ENCODE measurements around the gene SKAP2. TPM values are rescaled to one million over a fixed set of nuclear protein-coding genes. Genes with fewer than 3 reads are reported as not detected.

SKAP2 gene
- total and polyA plus RNA-seq, 2 of the 13 experiments (the other 11 are each of a cell fraction or from before 2014, with no cell fraction given): 3.6 to 12.9 TPM

- TF ChIP-seq U2AF1 (optimal IDR thresholded peaks at IDR 0.05; ENCODE audit: low read depth, low read length): no peak
- intact Hi-C loops (cut with micrococcal nuclease; ENCODE audit: unreplicated experiment): no loop called here
- Histone ChIP-seq H3K4me2 (ENCODE audit: low read depth, low read length) (no peak overlapping the region), H3K36me3 (replicated peaks in 1 of 2; ENCODE audit: control insufficient read depth in 1 of 2, insufficient read depth in 2 of 2, low read length in 2 of 2) (no peaks in the 10 kb centered on the region), H4K20me1 (ENCODE audit: insufficient read depth, low read length) (no peaks in the 10 kb centered on the region), H3K27ac (ENCODE audit: extremely low read length, insufficient read depth, low read length) (no peak overlapping the region), H3K4me1 (ENCODE audit: insufficient read depth, low read length) (no peaks in the 10 kb centered on the region), H3K79me2 (ENCODE audit: insufficient read depth, low read length) (no peaks in the 10 kb centered on the region), H3K9ac (ENCODE audit: insufficient read depth, low read depth, low read length) (no peak overlapping the region), H3K4me3 (replicated peaks in 1 of 3; ENCODE audit: insufficient read depth in 1 of 3, low read depth in 2 of 3, low read length in 3 of 3) (no peak overlapping the region), H3K27me3 (ENCODE audit: control insufficient read depth in 1 of 2, insufficient read depth in 2 of 2, low read length in 2 of 2) (no peaks in the 10 kb centered on the region), H2AFZ (ENCODE audit: low read length) (no peak overlapping the region), H3K9me3 (ENCODE audit: low read length) (no peaks in the 10 kb centered on the region)
- 97% methylated on average over 1 of the region's 1 CpG for WGBS (ENCODE audit: low lambda C conversion rate)
- DNase-seq (ENCODE audit: low spot score) (no peak), FAIRE-seq (no peak), ATAC-seq (no peak)
- POLR2A ChIA-PET: no interaction called here
- in situ Hi-C loops (cut with HindIII; ENCODE audit: extremely low pct_ligation_motif_present, low pct_unique_long_range_greater_than_20kb): no loop called here
- no TSS peak for BruUV-seq (replicated peaks)
- CTCF ChIA-PET (ENCODE audit: low intra/inter-chr PET ratio, low total read pairs): no interaction called here
Observed at GRCh38 chr7:26760501-26760900, 103.9 kb downstream of the SKAP2 start.

- intact Hi-C loops (cut with micrococcal nuclease; ENCODE audit: unreplicated experiment): no loop called here
Observed at GRCh38 chr7:26759108-26759507, 105.3 kb downstream of the SKAP2 start.

More at GRCh38 chr7:26759108-26759507, 105.3 kb downstream of the SKAP2 start:
- Histone ChIP-seq H3K36me3 (replicated peaks in 1 of 2; ENCODE audit: control insufficient read depth in 1 of 2, insufficient read depth in 2 of 2, low read length in 2 of 2) (no peaks in the 10 kb centered on the region), H3K4me1 (ENCODE audit: insufficient read depth, low read length) (no peaks in the 10 kb centered on the region), H3K4me3 (replicated peaks in 1 of 3; ENCODE audit: insufficient read depth in 1 of 3, low read depth in 2 of 3, low read length in 3 of 3) (no peak overlapping the region), H3K79me2 (ENCODE audit: insufficient read depth, low read length) (no peaks in the 10 kb centered on the region), H3K27ac (ENCODE audit: extremely low read length, insufficient read depth, low read length) (no peak overlapping the region), H3K9ac (ENCODE audit: insufficient read depth, low read depth, low read length) (no peak overlapping the region), H3K27me3 (ENCODE audit: control insufficient read depth in 1 of 2, insufficient read depth in 2 of 2, low read length in 2 of 2) (no peaks in the 10 kb centered on the region), H3K9me3 (ENCODE audit: low read length) (no peaks in the 10 kb centered on the region), H2AFZ (ENCODE audit: low read length) (no peak overlapping the region), H4K20me1 (ENCODE audit: insufficient read depth, low read length) (no peaks in the 10 kb centered on the region), H3K4me2 (ENCODE audit: low read depth, low read length) (no peak overlapping the region)
- 100% methylated on average over 2 of the region's 2 CpGs for WGBS (ENCODE audit: low lambda C conversion rate)
- no peak for FAIRE-seq
- no TSS peak for BruUV-seq (replicated peaks)
- POLR2A ChIA-PET: no interaction called here
- TF ChIP-seq ATF7-NPFF (CRISPR knock-in tag; IDR thresholded peaks at IDR 0.05; ENCODE audit: low read depth): no peak
- no peak for TF ChIP-seq ZNF143 (CRISPR knock-in tag; IDR thresholded peaks at IDR 0.05)
- no peak for TF ChIP-seq ZNF781 (CRISPR knock-in tag; IDR thresholded peaks at IDR 0.05; ENCODE audit: borderline replicate concordance, not compliant biosample characterization)
- no peak for TF ChIP-seq HMG20A (CRISPR knock-in tag; IDR thresholded peaks at IDR 0.05; ENCODE audit: borderline replicate concordance)
- no peak for TF ChIP-seq HOXA7 (CRISPR knock-in tag; IDR thresholded peaks at IDR 0.05)
- no peak for TF ChIP-seq PRDM4 (CRISPR knock-in tag; IDR thresholded peaks at IDR 0.05; ENCODE audit: borderline replicate concordance)
- no peak for TF ChIP-seq HOMEZ (CRISPR knock-in tag; IDR thresholded peaks at IDR 0.05; ENCODE audit: low read depth)
- no peak for TF ChIP-seq ZSCAN29 (CRISPR knock-in tag; conservative IDR thresholded peaks at IDR 0.05)
- no peak for TF ChIP-seq YEATS4 (CRISPR knock-in tag; IDR thresholded peaks at IDR 0.05; ENCODE audit: borderline replicate concordance)
- TF ChIP-seq ZC3H4 (CRISPR knock-in tag; IDR thresholded peaks at IDR 0.05; ENCODE audit: borderline replicate concordance): no peak
- no peak for TF ChIP-seq NR2F1 (CRISPR knock-in tag; IDR thresholded peaks at IDR 0.05)
- TF ChIP-seq TEAD2 (CRISPR knock-in tag; IDR thresholded peaks at IDR 0.05): no peak
- no peak for TF ChIP-seq NCOA2 (CRISPR knock-in tag; IDR thresholded peaks at IDR 0.05)
- no peak for TF ChIP-seq ZNF44 (CRISPR knock-in tag; IDR thresholded peaks at IDR 0.05)
- DNase-seq (ENCODE audit: low spot score): no peak
- no peak for ATAC-seq
- CTCF ChIA-PET (ENCODE audit: low intra/inter-chr PET ratio, low total read pairs): no interaction called here
- in situ Hi-C loops (cut with HindIII; ENCODE audit: extremely low pct_ligation_motif_present, low pct_unique_long_range_greater_than_20kb): no loop called here
